NCI-H1092 (cell line): ENCODE measurements around the gene KRTAP4-16.
"Not testable (repeated sequence)": the region's sequence is repeated elsewhere in the genome, so short reads cannot be mapped to it uniquely, and the experiment has no call there.

Experiments used
- DNase-seq: peaks from one replicate; lab custom pipeline; 2025; lab: John Stamatoyannopoulos, UW

The KRTAP4-16 gene

DNA sequence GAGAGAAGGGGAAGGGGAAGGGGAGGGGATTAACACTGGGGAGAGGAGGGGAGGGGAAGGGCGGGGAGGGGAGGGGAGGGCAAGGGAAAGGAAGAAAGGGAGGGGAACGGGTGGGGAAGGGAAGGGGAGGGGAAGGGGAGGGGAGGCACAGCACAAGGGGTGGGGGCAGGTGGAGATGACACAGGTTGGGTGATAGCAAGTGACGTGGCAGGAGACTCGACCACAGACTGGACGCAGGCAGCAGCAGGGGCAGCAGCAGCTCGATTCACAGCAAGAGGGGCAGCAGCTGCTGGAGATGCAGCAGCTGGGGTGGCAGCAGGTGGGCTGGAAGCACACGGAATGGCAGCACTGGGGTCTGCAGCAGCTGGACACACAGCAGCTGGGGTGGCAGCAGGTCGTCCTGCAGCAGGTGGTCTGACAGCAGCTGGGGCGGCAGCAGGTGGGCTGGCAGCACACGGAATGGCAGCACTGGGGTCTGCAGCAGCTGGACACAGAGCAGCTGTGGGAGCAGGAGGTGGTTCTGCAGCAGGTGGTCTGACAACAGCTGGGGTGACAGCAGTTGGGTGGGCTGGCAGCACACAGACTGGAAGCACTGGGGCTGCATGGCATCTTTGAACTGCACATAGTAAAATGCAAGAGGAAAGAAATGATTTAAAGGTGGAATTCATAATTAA lies at the start of gene KRTAP4-16:
KRTAP4-16 (minus strand) TSS at position 624 of the 674 bp plus-strand sequence; CDS start at position 624, 0 bp downstream.
- DNase-seq, result no peak

DNA sequence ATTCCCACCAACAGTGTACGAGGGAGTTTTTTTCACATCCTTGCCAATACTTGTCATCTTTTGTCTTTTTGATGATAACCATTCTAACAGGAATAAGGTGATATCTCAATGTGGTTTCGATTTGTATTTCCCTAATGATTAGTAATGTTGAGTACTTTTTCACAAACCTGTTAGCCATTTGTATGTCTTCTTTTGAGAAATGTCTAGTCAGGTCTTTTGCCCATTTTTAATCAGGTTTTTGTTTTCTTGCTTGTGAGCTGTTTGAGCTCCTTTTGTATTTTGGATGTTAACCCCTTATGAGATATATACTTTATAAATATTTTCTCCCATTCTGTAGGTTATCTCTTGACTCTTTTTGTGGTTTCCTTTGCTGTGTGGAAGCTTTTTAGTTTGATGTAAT lies 49.5 kb upstream of the KRTAP4-16 start:
- DNase-seq, result no peak

DNA sequence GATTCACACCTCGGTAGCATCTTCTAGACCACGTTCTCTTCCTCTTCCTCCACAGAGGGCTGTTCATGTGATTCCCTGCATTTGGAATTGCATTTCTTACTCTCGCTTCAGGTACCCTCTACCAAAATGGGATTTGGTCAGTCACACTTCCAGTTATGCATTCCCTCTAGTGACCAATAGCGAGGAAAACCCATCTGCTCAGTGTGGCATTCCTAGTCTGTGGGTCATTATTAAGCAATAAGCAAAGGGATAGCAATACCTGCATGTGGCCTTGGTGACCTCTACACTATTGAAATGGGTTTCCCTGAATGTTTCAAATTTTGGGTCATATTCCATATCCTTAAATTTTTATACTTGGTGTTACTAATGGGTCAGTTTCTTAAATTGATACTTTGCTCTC lies 48.0 kb upstream of the KRTAP4-16 start:
- DNase-seq, result no peak

GRCh38 chr17:41149652-41149985 lies 47.6 kb upstream of the KRTAP4-16 start, which contains the start of gene KRTAP4-5:
Gene KRTAP4-5 (minus strand): TSS chr17:41149825. CDS start chr17:41149767, 58 bp downstream.
- DNase-seq, result no peak

DNA sequence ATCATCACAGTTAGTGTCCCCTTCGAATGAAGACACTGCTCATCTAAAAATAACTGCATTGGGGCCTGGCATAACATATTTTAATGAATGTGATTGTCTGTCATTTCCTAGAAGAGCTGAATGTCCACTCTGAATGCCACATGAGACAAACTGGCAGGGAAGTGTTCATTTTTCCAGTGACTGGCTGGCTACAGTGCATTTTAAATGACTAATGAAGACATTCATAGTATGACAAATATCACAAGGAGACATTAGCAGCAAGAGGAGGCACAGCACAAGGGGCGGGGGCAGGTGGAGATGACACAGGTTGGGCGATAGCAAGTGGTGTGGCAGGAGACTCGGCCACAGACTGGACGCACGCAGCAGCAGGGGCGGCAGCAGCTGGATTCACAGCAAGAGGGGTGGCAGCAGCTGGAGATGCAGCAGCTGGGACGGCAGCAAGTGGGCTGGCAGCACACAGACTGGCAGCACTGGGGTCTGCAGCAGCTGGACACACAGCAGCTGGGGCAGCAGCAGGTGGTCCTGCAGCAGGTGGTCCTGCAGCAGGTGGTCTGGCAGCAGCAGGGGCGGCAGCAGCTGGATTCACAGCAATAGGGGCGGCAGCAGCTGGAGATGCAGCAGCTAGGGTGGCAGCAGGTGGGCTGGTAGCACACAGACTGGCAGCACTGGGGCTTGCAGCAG lies 47.1 kb upstream of the KRTAP4-16 start:
- not testable (repeated sequence) for DNase-seq

DNA sequence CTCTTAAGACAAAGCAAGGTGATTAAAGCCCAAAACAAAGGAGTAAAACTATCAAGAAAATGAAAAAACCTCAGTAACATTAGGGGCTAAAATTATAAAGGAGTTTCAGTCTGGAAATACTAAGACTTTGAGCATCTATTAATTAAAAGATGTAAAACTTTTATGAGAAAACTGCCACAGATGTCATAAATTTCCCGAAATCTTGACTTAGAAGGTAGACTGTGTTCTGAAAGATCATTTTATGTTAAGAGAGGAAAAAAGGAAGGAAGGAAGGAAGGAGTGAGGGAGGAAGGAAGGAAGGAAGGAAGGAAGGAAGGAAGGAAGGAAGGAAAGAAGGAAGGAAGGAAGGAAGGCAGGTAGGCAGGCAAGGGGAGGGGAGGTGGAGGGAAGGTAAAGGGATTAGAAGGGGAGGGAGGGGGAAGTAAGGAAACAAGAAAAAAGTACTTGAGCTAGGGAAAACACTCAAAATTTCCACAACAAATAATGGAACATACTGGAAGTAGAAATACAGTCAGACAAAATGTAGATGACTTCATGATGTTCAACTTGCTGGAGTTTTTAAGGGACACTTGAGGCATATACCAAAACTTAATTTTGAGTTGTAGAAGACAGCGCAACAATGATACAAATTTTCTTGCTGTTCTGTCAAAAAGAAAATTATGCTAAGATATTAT lies 45.7 kb upstream of the KRTAP4-16 start:
- DNase-seq, result no peak

GRCh38 chr17:41145261-41145660 lies 43.3 kb upstream of the KRTAP4-16 start:
- no peak for DNase-seq

DNA sequence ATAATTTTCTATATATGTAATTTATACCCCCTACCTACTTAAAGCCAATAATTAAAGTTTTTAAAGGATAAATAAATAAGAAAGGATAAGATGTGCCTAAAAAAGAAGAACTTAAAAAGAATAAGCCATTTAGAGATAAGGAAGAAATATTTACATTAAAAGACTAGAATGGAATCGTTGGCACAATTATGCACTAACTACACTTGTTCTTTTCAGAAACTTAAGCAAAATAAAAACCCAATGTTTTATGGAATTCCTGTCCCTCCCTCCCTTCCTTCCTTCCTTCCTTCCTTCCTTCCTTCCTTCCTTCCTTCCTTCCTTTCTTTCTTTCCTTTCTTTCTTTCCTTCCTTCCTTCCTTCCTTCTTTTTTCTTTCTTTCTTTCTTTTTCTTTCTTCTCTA lies 42.8 kb upstream of the KRTAP4-16 start:
- DNase-seq, result no peak

DNA sequence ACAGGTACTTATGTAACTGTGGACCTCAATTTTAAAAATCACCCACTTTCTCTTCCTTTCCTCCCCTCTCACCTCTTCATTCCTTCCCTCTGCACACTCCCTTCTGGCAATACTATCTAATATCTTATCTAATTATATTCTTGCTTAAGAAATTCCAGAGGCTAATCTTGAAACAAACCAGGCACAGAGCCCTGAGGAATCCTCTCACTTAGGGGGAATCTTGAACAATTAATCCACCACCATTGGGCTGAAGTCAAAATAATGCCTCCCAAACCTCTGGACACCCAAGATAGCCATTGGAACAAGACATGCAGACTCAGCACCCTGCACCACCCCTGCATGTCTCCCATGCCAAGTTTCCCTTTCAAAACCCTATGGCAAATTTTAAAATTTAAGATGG lies 39.4 kb upstream of the KRTAP4-16 start:
- no peak for DNase-seq

DNA sequence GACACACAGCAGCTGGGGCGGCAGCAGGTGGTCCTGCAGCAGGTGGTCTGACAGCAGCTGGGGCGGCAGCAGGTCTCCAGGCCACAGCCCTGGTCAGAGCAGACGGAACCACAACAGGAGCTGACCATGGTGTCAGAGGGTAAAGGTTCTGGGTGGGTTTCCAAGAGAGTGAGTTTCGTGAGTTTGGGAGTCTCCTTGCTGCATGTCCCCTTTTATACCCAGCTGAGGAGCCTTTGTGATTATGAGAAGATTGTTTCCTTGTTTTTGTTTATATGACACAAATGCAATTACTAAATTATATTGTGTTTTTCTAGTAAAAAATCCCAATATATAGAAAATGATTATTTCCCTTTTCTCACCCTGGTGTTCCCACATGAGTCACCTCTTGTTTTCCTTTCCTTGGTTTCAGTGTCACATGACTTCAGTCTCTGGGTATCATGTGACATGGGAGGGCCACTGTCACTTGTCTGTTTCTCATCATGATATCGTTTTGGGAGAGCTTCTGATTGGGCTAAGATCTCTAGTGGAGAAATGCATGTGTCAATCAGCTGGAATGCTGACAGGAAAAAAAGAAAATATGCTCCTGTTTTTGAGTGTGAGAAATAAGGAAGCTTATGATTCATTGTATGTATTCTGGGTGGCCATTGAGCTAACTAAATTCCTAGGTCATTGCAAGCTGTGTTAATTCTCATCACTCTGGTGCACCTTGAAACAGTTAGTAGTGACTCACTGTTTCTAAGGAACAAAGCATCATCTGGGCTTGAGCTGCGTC lies 38.5 kb upstream of the KRTAP4-16 start, which contains the start of gene KRTAP4-6:
KRTAP4-6 (minus strand) TSS at position 185 of the 772 bp plus-strand sequence; CDS start at position 128, 57 bp downstream.
- no peak for DNase-seq

GRCh38 chr17:41139865-41140264 lies 37.9 kb upstream of the KRTAP4-16 start:
- DNase-seq, result not testable (repeated sequence)

DNA sequence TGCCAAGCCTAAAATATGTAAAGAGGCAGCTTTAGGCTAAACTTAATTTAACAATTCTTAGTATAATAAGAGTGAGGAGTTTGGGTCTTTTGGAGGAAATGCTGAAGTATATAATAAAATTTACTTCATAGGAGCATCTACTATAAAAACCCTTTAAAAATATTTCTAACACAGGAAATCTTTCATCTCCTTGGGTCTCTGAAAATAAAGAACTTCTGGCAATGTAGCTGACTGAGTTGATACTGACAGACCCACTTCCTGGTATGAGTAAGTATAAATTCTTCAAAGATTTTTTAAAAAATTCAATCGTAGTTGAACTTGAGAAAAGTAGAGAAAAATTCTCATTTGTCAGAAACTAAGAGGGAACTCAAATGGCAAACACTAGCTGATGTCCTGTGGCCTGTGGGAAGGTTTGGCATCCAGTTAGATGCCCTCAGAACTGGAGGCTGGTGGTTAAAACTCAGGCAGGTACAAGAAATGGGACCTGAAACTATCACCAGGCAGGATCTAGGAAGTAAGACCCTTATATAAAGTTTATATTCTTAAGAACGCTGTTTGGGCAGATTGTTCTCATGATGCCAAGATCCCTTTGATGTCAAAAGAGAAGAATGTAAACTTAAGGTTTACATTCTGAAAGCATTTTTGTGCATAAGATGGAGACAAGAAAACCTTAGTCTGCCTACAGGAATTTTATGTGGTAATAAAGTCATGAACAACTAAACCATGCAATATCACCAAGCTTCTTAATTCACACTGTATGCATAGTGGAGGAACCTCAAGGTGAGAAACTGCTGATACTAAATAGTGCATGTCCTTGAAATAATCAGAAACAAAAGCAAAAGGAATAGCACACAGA lies 32.1 kb upstream of the KRTAP4-16 start:
- DNase-seq, result no peak

GRCh38 chr17:41131979-41132378 lies 30.0 kb upstream of the KRTAP4-16 start:
- DNase-seq, result no peak

DNA sequence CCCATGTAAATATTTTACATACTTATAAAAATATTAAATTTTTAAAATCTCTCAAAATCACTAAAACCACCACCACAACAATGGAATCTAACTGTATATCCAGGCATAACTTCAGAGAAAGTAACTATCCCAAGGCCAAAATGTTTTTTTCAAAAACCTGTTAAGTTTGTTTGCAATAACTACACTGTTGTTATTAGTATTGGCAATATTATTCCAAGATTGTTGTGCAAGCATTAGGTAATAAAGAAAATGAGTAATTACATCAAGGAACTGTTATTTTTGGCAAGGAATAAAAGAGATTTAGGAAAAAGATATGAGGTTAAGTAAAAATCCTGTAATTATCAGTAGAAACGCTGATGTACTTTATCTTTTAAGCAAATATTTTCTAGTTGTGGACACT lies 25.4 kb upstream of the KRTAP4-16 start:
- DNase-seq, result no peak

GRCh38 chr17:41126412-41126811 lies 24.4 kb upstream of the KRTAP4-16 start:
- no peak for DNase-seq

- no peak for DNase-seq
Observed at GRCh38 chr17:41125064-41125463, 23.1 kb upstream of the KRTAP4-16 start.

GRCh38 chr17:41123991-41124371 lies 22.0 kb upstream of the KRTAP4-16 start, which contains the start of gene KRTAP4-12:
Gene KRTAP4-12 (minus strand): TSS chr17:41124182. CDS start chr17:41124122, 60 bp downstream.
- DNase-seq, result not testable (repeated sequence)

GRCh38 chr17:41123292-41123990 lies 21.4 kb upstream of the KRTAP4-16 start:
- DNase-seq, result not testable (repeated sequence)

- DNase-seq, result no peak
Observed at GRCh38 chr17:41121742-41122141, 19.7 kb upstream of the KRTAP4-16 start.
